HG03354 (cell line): ENCODE results near the gene CHST14.
A peak's percentile ranks its signal among the peaks of the same experiment; 100 is the strongest.

Experiments
- ATAC-seq: cut with Tn5 transposase; IDR thresholded peaks from one replicate; pipeline ENCODE4 v1.9.1; 2021; ENCODE audit warnings: mild to moderate bottlenecking; ENCODE audit not compliant: unreplicated experiment, poor library complexity, severe bottlenecking

Gene CHST14

GRCh38 chr15:40470423-40471104, at the start of gene CHST14:
Gene CHST14, plus strand, starts transcription at chr15:40470984. Its CDS starts 230 bp downstream, at chr15:40471214.
- peak; percentile 65 for ATAC-seq

GRCh38 chr15:40421246-40422157, 49.3 kb upstream of the CHST14 start:
- peak; percentile 85 for ATAC-seq

- no peak for ATAC-seq
Measured at GRCh38 chr15:40424483-40425115, 46.2 kb upstream of the CHST14 start.

GRCh38 chr15:40425681-40426080, 45.1 kb upstream of the CHST14 start:
- ATAC-seq, result no peak

GRCh38 chr15:40427188-40427587, 43.6 kb upstream of the CHST14 start:
- ATAC-seq, result no peak

- no peak for ATAC-seq
Measured at GRCh38 chr15:40428185-40428584, 42.6 kb upstream of the CHST14 start.

- no peak for ATAC-seq
Measured at GRCh38 chr15:40429068-40429710, 41.6 kb upstream of the CHST14 start.

- no peak for ATAC-seq
Measured at GRCh38 chr15:40430271-40430805, 40.4 kb upstream of the CHST14 start.

GRCh38 chr15:40435023-40435709, 35.6 kb upstream of the CHST14 start:
- no peak for ATAC-seq

GRCh38 chr15:40435710-40436089, 35.1 kb upstream of the CHST14 start:
- ATAC-seq, result no peak

- ATAC-seq, result no peak
Measured at GRCh38 chr15:40436116-40436891, 34.5 kb upstream of the CHST14 start.

- ATAC-seq, result no peak
Measured at GRCh38 chr15:40436892-40437751, 33.7 kb upstream of the CHST14 start.

- no peak for ATAC-seq
Measured at GRCh38 chr15:40437752-40438687, 32.8 kb upstream of the CHST14 start.

GRCh38 chr15:40438712-40439111, 32.1 kb upstream of the CHST14 start:
- no peak for ATAC-seq

- no peak for ATAC-seq
Measured at GRCh38 chr15:40439461-40439959, 31.3 kb upstream of the CHST14 start.

GRCh38 chr15:40439960-40440742, 30.6 kb upstream of the CHST14 start:
- no peak for ATAC-seq
